GM12878 (cell line): ENCODE data around the gene ARPC1B. TPM values are rescaled to one million over a fixed set of nuclear protein-coding genes. Genes with fewer than 3 reads are reported as not detected.

Experiments used
- ATAC-seq: fragments of 200-7000 bp; cut with Tn5 transposase; 3 replicates; pipeline ENCODE4 v1.9.1; 2020; ENCODE audit warnings: mild to moderate bottlenecking, moderate library complexity
- Bru-seq: library from RNA; stranded (reverse); fragments of 400-500 nt; gene quantifications from one replicate; lab custom pipeline; 2021; lab: Mats Ljungman, UMichigan
- BruChase-seq, 2 experiments: library from RNA; stranded (reverse); fragments of 400-500 nt; gene quantifications; one replicate each; lab custom pipeline; 2021; lab: Mats Ljungman, UMichigan
- BruUV-seq: library from RNA; stranded (reverse); fragments of 400-500 nt; replicated peaks from 2 replicates; lab custom pipeline; 2021; lab: Mats Ljungman, UMichigan
- CTCF ChIA-PET: fragments of 300-600 bp; sonication (Branson Sonifier 250); formaldehyde crosslinking; extraction: SDS; loops from one replicate; lab custom pipeline; 2021; ENCODE audit warnings: inconsistent platforms; lab: Yijun Ruan, JAX
- POLR2A ChIA-PET: fragments of 350-600 bp; formaldehyde crosslinking; extraction: SDS; loops from one replicate; lab custom pipeline; 2021; ENCODE audit warnings: inconsistent platforms; lab: Charles Lee
- RAD21 ChIA-PET: fragments of 300-600 bp; sonication (Branson Sonifier 250); formaldehyde crosslinking; loops from one replicate; lab custom pipeline; 2023; ENCODE audit warnings: antibody characterized with exemption; ENCODE audit not compliant: unreplicated experiment; lab: Charles Lee
- SMC1A ChIA-PET: fragments of 300-600 bp; sonication (Branson Sonifier 250); formaldehyde crosslinking; loops from one replicate; lab custom pipeline; 2023; ENCODE audit not compliant: unreplicated experiment, uncharacterized antibody; lab: Charles Lee
- DNase-seq: peaks from one replicate; pipeline ENCODE4 v3.0.0-alpha.2; 2011; ENCODE audit warnings: low read depth, low spot score
- FAIRE-seq: peaks from 3 replicates; lab custom pipeline; 2011; peaks lifted over from hg19 to GRCh38; lab: Jason Lieb, UNC
- H2AFZ ChIP-seq: 2 replicates; pipeline ENCODE4 v1.6.0; 2011; ENCODE audit warnings: low read depth, low read length, control low read depth; ENCODE audit not compliant: control insufficient read depth
- H3K27ac ChIP-seq: 2 replicates; pipeline ENCODE4 v1.5.1; 2011; ENCODE audit warnings: control low read depth; ENCODE audit not compliant: control insufficient read depth, insufficient read depth
- H3K27me3 ChIP-seq, 2 experiments: replicated peaks in 1 of 2; 2 replicates each; pipeline versions ENCODE4 v1.6.0 to v1.6.1; 2011; ENCODE audit warnings: low read length in 1 of 2; ENCODE audit not compliant: control insufficient read depth in 2 of 2, insufficient read depth in 2 of 2
- H3K36me3 ChIP-seq, 2 experiments: 2 replicates each; pipeline ENCODE4 v1.5.1; 2011; ENCODE audit warnings: low read length in 1 of 2; ENCODE audit not compliant: control insufficient read depth in 2 of 2, insufficient read depth in 2 of 2
- H3K4me1 ChIP-seq: 2 replicates; pipeline ENCODE4 v1.6.1; 2011; ENCODE audit warnings: mild to moderate bottlenecking, low read length, moderate library complexity, mixed read lengths; ENCODE audit not compliant: control insufficient read depth, insufficient read depth
- H3K4me2 ChIP-seq: 2 replicates; pipeline ENCODE4 v1.6.0; 2011; ENCODE audit warnings: control low read depth; ENCODE audit not compliant: control insufficient read depth, insufficient read depth
- H3K4me3 ChIP-seq: fragments of 200-600 bp; sonication (generic); 2 replicates; pipeline ENCODE4 v1.5.1; 2016
- H3K79me2 ChIP-seq: 2 replicates; pipeline ENCODE4 v1.6.0; 2011; ENCODE audit warnings: low read length; ENCODE audit not compliant: control insufficient read depth, insufficient read depth
- H3K9ac ChIP-seq: 2 replicates; pipeline ENCODE4 v1.8.0; 2011; ENCODE audit warnings: low read length, control low read depth, mixed read lengths; ENCODE audit not compliant: control insufficient read depth, insufficient read depth
- H3K9me3 ChIP-seq: replicated peaks from 3 replicates; pipeline ENCODE4 v1.5.1; 2011; ENCODE audit warnings: mild to moderate bottlenecking, low read length; ENCODE audit not compliant: control insufficient read depth, insufficient read depth
- H4K20me1 ChIP-seq: 2 replicates; pipeline ENCODE4 v1.6.0; 2011; ENCODE audit not compliant: control insufficient read depth, insufficient read depth
- BCL3 ChIP-seq: IDR thresholded peaks from 2 replicates; pipeline ENCODE4 v1.6.1; 2011; ENCODE audit warnings: borderline replicate concordance, low read depth, mild to moderate bottlenecking, moderate library complexity, low read length; ENCODE audit not compliant: insufficient read depth, poor library complexity, severe bottlenecking
- CBX5 ChIP-seq: sonication (generic); IDR thresholded peaks from 2 replicates; pipeline ENCODE4 v1.6.1; 2016; ENCODE audit warnings: low read depth, moderate library complexity, mild to moderate bottlenecking, inconsistent platforms
- CHD2 ChIP-seq: IDR thresholded peaks from 2 replicates; pipeline ENCODE4 v1.6.1; 2011; ENCODE audit warnings: low read depth, low read length, improper control_type of control experiment, borderline replicate concordance
- CHD4 ChIP-seq: fragments of 200-600 bp; sonication (generic); IDR thresholded peaks from 2 replicates; pipeline ENCODE4 v1.6.1; 2016; ENCODE audit warnings: mild to moderate bottlenecking
- KLF5 ChIP-seq: fragments of 450-650 bp; IDR thresholded peaks from 2 replicates; pipeline ENCODE4 v1.6.1; 2014; ENCODE audit warnings: mild to moderate bottlenecking; ENCODE audit not compliant: partially characterized antibody
- NKRF ChIP-seq: fragments of 450-650 bp; conservative IDR thresholded peaks from 2 replicates; pipeline ENCODE4 v1.6.1; 2017; ENCODE audit warnings: mild to moderate bottlenecking, moderate library complexity
- POLR2A ChIP-seq: IDR thresholded peaks from 2 replicates; pipeline ENCODE4 v1.6.1; 2011; ENCODE audit warnings: low read depth, mild to moderate bottlenecking, low read length
- RAD21 ChIP-seq: IDR thresholded peaks from 2 replicates; pipeline ENCODE4 v1.6.1; 2011; ENCODE audit warnings: mild to moderate bottlenecking, low read depth, low read length, moderate library complexity; ENCODE audit not compliant: insufficient read depth
- RB1 ChIP-seq: fragments of 450-650 bp; formaldehyde crosslinking; IDR thresholded peaks from 2 replicates; pipeline ENCODE4 v1.6.1; 2017; ENCODE audit warnings: mild to moderate bottlenecking, borderline replicate concordance
- SMARCA5 ChIP-seq: fragments of 450-650 bp; IDR thresholded peaks from 2 replicates; pipeline ENCODE4 v1.6.1; 2017; ENCODE audit warnings: mild to moderate bottlenecking
- TCF3 ChIP-seq: IDR thresholded peaks from 2 replicates; pipeline ENCODE4 v1.6.1; 2012; ENCODE audit warnings: low read depth, mild to moderate bottlenecking, low read length, borderline replicate concordance; ENCODE audit not compliant: insufficient read depth
- YY1 ChIP-seq: IDR thresholded peaks from 2 replicates; pipeline ENCODE4 v1.6.1; 2011; ENCODE audit warnings: low read depth, mild to moderate bottlenecking, low read length
- WGBS: methylation state at CpG from one replicate; pipeline ENCODE4 v1.1.6; 2016; ENCODE audit warnings: low lambda C conversion rate; ENCODE audit not compliant: insufficient replicate concordance, insufficient coverage; ENCODE audit errors: missing lambda C conversion rate; 5-methylcytosine and 5-hydroxymethylcytosine counted together
- in situ Hi-C: fragments of 300-500 bp; cut with MboI; formaldehyde crosslinking; loops from 9 replicates; pipeline ENCODE4 v1.14.3; 2018; ENCODE audit warnings: mixed read lengths
- intact Hi-C: fragments of 100-400 bp; cut with micrococcal nuclease; formaldehyde crosslinking; loops from one replicate; pipeline ENCODE4 v1.14.2; 2022; ENCODE audit not compliant: unreplicated experiment
- long read RNA-seq, 2 experiments: library from polyadenylated mRNA; unstranded; transcript quantifications; one replicate each; pipeline ENCODE4 v2.0.0, GENCODE V29; 2019 to 2020
- polyA minus RNA-seq, 3 experiments: library from RNA; depleted of rRNA, polyadenylated mRNA; stranded (reverse); fragments of >200 nt; gene quantifications; 2 replicates each; pipeline ENCODE4 v1.2.3, GENCODE V29; 2011
- polyA plus RNA-seq, 11 experiments: library from polyadenylated mRNA; depleted of rRNA in 4 of 11; unstranded in 6 of 11; stranded (reverse) in 5 of 11; fragments of >200 nt; fragmentation: Nextera tagmentation in 4 of 11; fragmentation: Illumina TruSeq in 1 of 11; extraction: Ambion mirVana in 4 of 11; extraction: Trizol in 1 of 11; gene quantifications; 1 replicate in 1 of 11; 2 replicates in 10 of 11; pipeline versions ENCODE4 v1.2.1 to v1.2.3, GENCODE V29; 2011 to 2016; ENCODE audit warnings: inconsistent platforms in 2 of 11, missing spikeins in 2 of 11, low read depth in 1 of 11
- total RNA-seq, 4 experiments: library from RNA; depleted of rRNA in 3 of 4; stranded (reverse); fragments of >200 nt in 3 of 4; fragmentation: Illumina TruSeq in 1 of 4; extraction: Trizol in 1 of 4; gene quantifications; 2 replicates each; pipeline versions ENCODE4 v1.2.1 to v1.2.3, GENCODE V29; 2013 to 2021

Gene ARPC1B
- total RNA-seq (2013; cell fraction: nucleolus; rRNA removed): 141 and 182 TPM in 2 replicates
- 719 and 762 TPM in 2 replicates for total RNA-seq (2014; rRNA removed)
- total RNA-seq (2014; rRNA removed; fragmentation: Illumina TruSeq; extraction: Trizol): 170 and 199 TPM in 2 replicates
- 368 and 403 TPM in 2 replicates for total RNA-seq (2021)
- polyA plus RNA-seq (2011; ENCODE audit: low read depth): 363 TPM
- 314 and 406 TPM in 2 replicates for polyA plus RNA-seq (2011; rRNA removed)
- 858 and 1,050 TPM in 2 replicates for polyA plus RNA-seq (2011; cell fraction: cytosol; rRNA removed)
- polyA plus RNA-seq (2011; cell fraction: nucleus; rRNA removed): 603 and 732 TPM in 2 replicates
- polyA plus RNA-seq (2012): 639 and 642 TPM in 2 replicates
- polyA plus RNA-seq (2014; fragmentation: Illumina TruSeq; extraction: Trizol): 91.0 and 148 TPM in 2 replicates
- 100 to 1,000 TPM in 1 of 2 experiments, 10 to 100 TPM in 1; 14.1 to 135 TPM for polyA plus RNA-seq (2014; fragmentation: Nextera tagmentation; extraction: Ambion mirVana)
- polyA plus RNA-seq (2014; rRNA removed): 628 and 811 TPM in 2 replicates
- polyA plus RNA-seq (2016; fragmentation: Nextera tagmentation; extraction: Ambion mirVana): 100 to 1,000 TPM; 577 to 598 TPM
- polyA minus RNA-seq (2011; rRNA and poly(A)+ RNA removed): 194 and 384 TPM in 2 replicates
- polyA minus RNA-seq (2011; cell fraction: cytosol; rRNA and poly(A)+ RNA removed): 199 and 205 TPM in 2 replicates
- polyA minus RNA-seq (2011; cell fraction: nucleus; rRNA and poly(A)+ RNA removed): 112 and 162 TPM in 2 replicates
- percentile 80 among the genes with signal in this experiment for Bru-seq, nascent RNA
- percentile 92 among the genes with signal in this experiment for BruChase-seq, experiment 1, labeled RNA remaining after a 6-hour chase
- BruChase-seq, experiment 2, labeled RNA remaining after a 2-hour chase: percentile 83 among the genes with signal in this experiment
- long read RNA-seq, experiment 1, transcript ARPC1B-222 (11 exons, 1,669 nt): minor isoform, 11 of 730 reads
- long read RNA-seq, experiment 1, transcript ARPC1B-201 (10 exons, 1,564 nt): major isoform, 594 of 730 reads
- long read RNA-seq, experiment 1, transcript ARPC1B-205 (11 exons, 1,578 nt): minor isoform, 7 of 730 reads
- long read RNA-seq, experiment 1, transcript ARPC1B-213 (11 exons, 1,505 nt): minor isoform, 8 of 730 reads
- long read RNA-seq, experiment 1, partial matches to known transcripts: 49 of 730 reads
- long read RNA-seq, experiment 1, other reads (novel, unspliced or antisense): 50 of 730 reads
- long read RNA-seq, experiment 2, transcript ARPC1B-213 (11 exons, 1,505 nt): minor isoform, 41 of 1,489 reads
- long read RNA-seq, experiment 2, transcript ARPC1B-201 (10 exons, 1,564 nt): major isoform, 1,259 of 1,489 reads
- long read RNA-seq, experiment 2, transcript ARPC1B-222 (11 exons, 1,669 nt): minor isoform, 31 of 1,489 reads
- long read RNA-seq, experiment 2, transcript ARPC1B-205 (11 exons, 1,578 nt): minor isoform, 14 of 1,489 reads
- long read RNA-seq, experiment 2, partial matches to known transcripts: 48 of 1,489 reads
- long read RNA-seq, experiment 2, other reads (novel, unspliced or antisense): 79 of 1,489 reads

- ChIA-PET POLR2A (interaction anchor here (0.9 to 1.8 kb wide), 6 partner anchors 34 to 49 kb away, joined by 3 to 9 read pairs (median 6); partner anchors contain the start of genes ARPC1A, BUD31 and PDAP1), RAD21 (interaction anchor here (1.6 kb wide), 1 partner anchor 34 kb away, joined by 8 read pairs; the partner anchor contains the start of genes BUD31 and PDAP1), CTCF (interaction anchor here (1.2 kb wide), 1 partner anchor 13 kb away, joined by 4 read pairs; no protein-coding TSS in a partner anchor), SMC1A (interaction anchor here (1.0 kb wide), 1 partner anchor 34 kb away, joined by 3 read pairs; the partner anchor contains the start of genes BUD31 and PDAP1)
- H3K4me2 ChIP-seq: peak within 1 kb of the TSS; percentile 94
- in situ Hi-C loops: no loop called here
- intact Hi-C loops: loop anchor here (5.0 kb wide), 1 partner anchor 33 kb away; the partner anchor contains the start of genes BUD31 and PDAP1
- no TSS peak for BruUV-seq
- H3K9me3 ChIP-seq: no peaks in the 10 kb centered on the region
- no peaks in the 10 kb centered on the region for H3K27me3 ChIP-seq
- DNase-seq (no peak), FAIRE-seq (no peak), ATAC-seq (peak; percentile 84)
- H3K36me3 ChIP-seq: peaks cover 0 to 7% of the 10 kb centered on the region in 2 experiments; a peak in 3 of 4 replicates
- H3K79me2 ChIP-seq: peaks cover 38% of the 10 kb centered on the region
- 1% methylated on average over 56 of the region's 95 CpGs for WGBS
- H3K9ac ChIP-seq: peak within 1 kb of the TSS; percentile 83
- H4K20me1 ChIP-seq: no peaks in the 10 kb centered on the region; the same call in 1 of the 2 replicates
- peak within 1 kb of the TSS; percentile 94 for H2AFZ ChIP-seq
- peak within 1 kb of the TSS; percentile 85 for H3K27ac ChIP-seq
- H3K4me1 ChIP-seq: peaks cover 22% of the 10 kb centered on the region
- H3K4me3 ChIP-seq: peak within 1 kb of the TSS; percentile 96
- TF ChIP-seq RB1 (peak; percentile 85; the same call in 1 of the 2 replicates), RAD21 (no peak), BCL3 (peak; percentile 43), CHD4 (no peak), YY1 (peak; percentile 18), CBX5 (no peak), TCF3 (0 out of 2 replicates have a peak, but pooled peaks have one; percentile 27), KLF5 (peak; percentile 62), CHD2 (peak; percentile 77), NKRF (peak; percentile 82), POLR2A (peak; percentile 93), SMARCA5 (0 out of 2 replicates have a peak, but pooled peaks have one; percentile 28)
These were observed at the start of gene ARPC1B for GRCh38 chr7:99374111-99375064. Gene ARPC1B, plus strand, starts transcription at chr7:99374730. Its CDS starts 10,985 bp downstream, at chr7:99385715.
